GM18520 (cell line): ENCODE results near the gene TMEM47.

Experiments
- ATAC-seq: cut with Tn5 transposase; IDR thresholded peaks from one replicate; pipeline ENCODE4 v1.9.1; 2021; ENCODE audit not compliant: unreplicated experiment

Gene TMEM47

GRCh38 chrX:34656842-34657725, at the start of gene TMEM47:
TMEM47 (minus strand) TSS chrX:34657285; CDS start chrX:34657029, 256 bp downstream.
- ATAC-seq = no peak

DNA sequence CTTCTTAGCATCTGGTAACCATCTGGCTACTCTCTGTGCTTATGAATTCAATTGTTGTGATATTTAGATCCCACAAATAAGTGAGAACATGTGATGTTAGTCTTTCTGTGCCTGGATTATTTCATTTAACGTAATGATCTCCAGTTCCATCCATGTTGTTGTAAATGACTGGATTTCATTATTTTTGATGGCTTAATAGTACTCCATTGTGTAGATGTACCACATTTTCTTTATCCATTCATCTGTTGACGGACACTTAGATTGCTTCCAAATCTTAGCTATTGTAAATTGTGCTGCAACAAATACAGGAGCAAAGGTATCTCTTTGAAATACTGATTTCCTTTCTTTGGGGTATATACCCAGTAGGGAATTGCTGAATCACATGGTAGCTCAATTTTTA, 30.0 kb upstream of the TMEM47 start:
- no peak for ATAC-seq

- ATAC-seq = no peak
These were observed 2.5 kb upstream of the TMEM47 start for GRCh38 chrX:34659575-34659974.

DNA sequence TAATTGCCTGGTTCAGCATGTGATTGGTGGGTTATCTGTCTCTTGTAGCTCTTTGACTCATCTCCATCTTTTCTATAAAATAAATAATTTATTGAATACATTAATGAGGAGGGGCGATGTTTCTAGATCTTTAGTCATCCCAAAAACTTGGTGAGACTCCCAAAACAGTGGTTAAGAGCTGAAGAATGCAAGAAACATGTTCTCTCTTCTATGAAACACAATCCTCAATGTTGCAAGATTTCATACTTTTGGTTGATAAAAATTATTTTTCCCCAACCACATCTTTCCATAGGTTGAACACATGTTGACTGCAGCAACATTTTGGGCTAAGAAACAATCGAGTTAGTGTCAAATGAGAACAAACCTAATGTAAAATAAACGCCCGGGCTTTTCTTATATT, 1.2 kb upstream of the TMEM47 start:
- ATAC-seq = no peak

- ATAC-seq = no peak
These were observed 613 bp upstream of the TMEM47 start for GRCh38 chrX:34657726-34658070.

DNA sequence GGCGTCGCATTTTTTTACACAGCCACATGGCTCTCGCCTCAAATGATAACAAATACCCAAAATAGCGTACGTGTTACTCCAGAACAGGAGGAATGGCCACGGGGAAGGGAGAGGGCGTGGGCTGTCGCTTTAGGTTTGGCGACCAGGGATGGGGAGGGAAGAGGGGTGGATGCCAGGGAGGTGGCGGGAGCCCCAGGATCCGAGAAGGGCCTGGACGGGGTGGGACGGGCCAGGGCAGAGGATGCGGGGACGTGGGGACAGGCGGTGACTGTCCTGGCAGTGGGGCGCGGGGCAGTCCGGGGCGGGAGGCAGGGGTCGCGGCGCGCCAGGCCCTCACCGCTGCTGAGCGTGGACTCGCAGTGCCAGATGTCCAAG, 631 bp downstream of the TMEM47 start:
- ATAC-seq = no peak

DNA sequence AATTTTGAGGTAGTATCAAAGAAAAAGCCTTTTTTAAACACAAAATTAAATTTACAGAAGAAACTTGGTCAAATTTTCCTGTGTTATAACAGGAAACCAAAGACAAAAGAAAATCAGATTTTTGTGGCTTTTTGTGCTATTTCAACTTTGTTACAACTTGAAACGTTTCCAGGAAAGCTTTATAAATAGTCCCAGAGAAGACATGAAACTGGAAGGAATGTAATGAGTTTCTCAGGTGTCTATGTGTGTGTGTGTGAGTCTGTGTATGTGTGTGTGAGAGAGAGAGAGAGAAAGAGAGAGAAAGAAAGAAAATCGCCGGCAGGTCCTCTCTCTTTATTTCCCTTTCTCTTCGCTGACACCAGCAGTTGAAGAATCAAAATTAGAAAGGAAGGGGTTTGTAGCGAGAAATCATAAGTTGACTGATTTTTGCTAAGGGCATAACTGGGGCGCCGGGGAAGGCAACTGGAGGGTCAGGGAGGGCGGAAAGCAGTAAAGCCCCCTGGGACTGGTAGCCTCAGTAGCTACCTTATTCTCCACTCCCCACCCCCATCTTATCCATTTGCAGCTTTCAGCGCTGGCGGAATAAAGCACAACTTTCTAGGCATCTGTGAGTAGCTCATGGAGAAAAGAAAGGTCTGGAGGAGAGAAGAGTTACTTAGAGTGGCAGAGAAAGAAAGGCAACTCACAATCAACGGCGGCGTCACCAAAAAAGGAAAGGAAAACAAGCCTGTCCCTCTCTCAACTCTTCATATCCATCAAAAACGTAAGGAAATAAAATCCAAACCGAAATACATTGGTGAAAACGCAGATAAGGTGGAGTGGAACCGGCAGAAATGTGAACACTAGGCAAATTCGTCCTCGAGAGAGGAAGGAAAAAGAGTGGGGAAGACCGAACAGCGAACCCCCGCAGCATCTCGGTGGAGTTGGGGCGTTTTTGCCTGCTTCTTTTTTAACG, 1.3 kb downstream of the TMEM47 start:
- ATAC-seq = no peak

DNA sequence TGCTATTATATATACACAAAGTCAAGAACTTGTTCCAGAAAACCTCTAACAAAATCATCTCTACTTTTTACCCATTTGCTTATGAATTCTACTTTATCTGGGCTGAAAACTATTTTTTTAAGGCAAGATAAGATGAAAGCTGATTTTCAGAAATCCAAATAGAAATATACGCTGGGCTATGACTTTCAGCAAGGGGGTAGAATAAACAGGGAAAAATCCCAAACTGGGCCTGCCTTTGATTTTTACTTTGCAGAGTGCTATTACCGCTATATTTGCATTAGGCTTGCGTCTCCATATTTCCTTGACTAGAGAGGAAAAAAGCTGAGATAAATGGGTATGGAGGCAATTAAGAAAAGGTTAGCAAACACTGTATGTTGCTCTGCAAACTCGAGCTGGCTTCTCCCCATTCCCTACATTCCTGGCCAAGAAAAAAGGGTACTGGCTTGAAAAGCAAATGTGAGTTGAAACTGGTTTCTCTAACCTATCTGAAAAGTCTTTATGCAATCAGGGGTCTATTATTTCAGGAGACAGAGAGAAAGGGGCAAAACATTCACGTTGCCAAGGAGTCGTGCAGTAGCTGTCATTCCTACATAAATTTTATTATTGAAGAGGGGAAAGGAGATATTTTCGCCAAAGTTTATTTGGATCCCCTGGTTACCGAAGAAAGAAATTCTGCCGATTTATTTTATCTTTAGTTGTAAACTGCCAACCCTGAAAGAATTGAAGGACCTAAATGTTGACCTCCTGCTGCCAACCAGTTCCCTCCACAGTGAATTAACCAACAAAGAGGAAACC, 2.2 kb downstream of the TMEM47 start:
- ATAC-seq = no peak

GRCh38 chrX:34653811-34654210, 3.3 kb downstream of the TMEM47 start:
- no peak for ATAC-seq

DNA sequence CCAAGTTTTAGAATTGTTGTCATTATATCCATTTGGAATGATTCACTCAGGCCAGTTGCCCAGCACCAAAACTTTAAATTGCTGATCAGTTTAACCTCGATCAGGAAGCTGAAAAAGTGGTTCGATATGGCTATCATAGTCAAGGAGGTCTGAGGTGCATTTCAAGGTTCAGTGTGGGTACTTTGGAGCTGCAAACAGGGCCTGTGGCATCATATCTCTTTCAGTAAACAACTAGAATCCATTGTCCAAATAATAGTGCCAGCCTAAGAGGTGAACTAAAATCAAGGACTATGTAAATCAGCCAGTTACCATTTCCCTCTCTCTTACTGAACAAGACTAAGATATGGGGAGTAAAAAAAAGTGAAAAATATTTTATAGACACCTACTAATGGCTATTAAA, 14.2 kb downstream of the TMEM47 start:
- ATAC-seq = no peak

- no peak for ATAC-seq
These were observed 19.0 kb downstream of the TMEM47 start for GRCh38 chrX:34638116-34638515.

- ATAC-seq = no peak
These were observed 22.7 kb downstream of the TMEM47 start for GRCh38 chrX:34634349-34634748.

DNA sequence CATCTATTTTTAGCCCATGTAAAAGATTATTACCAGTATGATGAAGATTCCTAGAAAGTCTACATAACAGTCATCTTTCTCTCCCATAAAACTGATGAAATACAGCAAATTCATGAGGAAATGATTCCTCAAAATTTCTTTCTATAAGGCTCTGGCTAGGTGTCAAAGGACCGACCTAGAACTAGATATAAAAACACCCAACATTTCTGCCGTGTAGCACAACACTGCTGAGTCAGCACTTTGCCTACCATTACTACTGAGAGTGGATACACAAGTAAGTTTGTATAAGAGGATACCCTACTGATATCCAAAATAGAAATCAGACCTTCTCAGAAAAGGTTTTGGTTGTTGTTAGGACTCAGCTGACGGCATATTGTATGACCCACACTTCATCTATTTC, 24.7 kb downstream of the TMEM47 start:
- ATAC-seq = no peak

GRCh38 chrX:34631479-34632220, 25.4 kb downstream of the TMEM47 start:
- ATAC-seq = no peak

DNA sequence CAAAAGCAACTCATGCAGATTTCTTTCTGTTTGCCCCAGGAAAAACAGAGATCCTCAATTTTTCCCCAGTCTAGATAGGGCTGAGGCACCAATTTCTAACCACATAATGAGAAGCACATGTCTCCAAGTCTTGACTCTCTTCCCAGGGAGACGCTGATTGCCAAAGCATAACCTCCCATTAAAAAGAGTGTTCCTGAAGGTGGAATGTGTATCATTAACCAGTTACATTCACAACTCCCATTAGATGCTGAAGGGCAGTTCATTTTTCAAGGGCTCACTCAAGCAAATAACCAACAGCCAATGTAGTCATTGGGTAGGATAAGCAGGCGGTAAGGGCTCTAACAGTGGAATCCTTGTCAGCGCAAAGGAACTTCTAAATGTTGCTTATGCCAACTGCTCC, 27.5 kb downstream of the TMEM47 start:
- no peak for ATAC-seq

DNA sequence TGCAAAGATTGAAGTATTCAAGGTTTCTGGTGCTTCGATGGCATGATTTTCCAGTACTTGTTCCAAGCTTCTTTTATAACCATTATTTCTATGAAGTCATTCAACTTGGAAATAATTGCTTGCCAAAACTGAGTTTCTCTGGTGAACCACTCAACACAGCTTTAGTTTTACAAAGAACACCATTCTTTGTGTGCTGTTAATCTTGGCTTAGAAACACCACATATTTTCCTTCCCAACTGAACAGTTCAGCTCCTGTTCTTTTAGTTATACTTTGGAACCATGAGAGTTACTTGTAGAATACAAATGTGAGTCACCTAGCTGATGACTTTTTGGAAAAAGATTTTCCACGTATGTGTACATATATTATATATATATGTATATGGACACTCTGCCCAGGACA, 32.7 kb downstream of the TMEM47 start:
- ATAC-seq = no peak

- no peak for ATAC-seq
These were observed 37.2 kb downstream of the TMEM47 start for GRCh38 chrX:34619920-34620319.

DNA sequence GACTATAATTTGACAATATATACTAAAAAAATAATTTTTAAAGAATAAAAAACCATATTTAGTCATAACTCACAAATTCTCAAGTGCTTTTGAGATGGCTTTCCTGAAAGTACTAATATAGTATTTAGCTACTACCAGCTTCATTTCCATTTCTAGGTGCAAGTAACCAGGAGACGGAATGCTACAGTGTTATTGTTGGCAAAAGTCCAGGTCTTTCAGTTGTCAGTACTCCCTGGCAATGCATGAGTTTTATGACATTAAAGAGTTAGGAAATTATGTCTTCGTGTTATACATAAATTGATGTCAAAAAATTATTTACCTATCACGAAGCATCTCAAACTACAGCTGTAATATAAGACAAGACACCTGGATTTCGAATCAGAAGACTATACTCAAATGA, 45.0 kb downstream of the TMEM47 start:
- ATAC-seq = no peak

GRCh38 chrX:34598362-34598761, 58.7 kb downstream of the TMEM47 start:
- ATAC-seq = no peak

DNA sequence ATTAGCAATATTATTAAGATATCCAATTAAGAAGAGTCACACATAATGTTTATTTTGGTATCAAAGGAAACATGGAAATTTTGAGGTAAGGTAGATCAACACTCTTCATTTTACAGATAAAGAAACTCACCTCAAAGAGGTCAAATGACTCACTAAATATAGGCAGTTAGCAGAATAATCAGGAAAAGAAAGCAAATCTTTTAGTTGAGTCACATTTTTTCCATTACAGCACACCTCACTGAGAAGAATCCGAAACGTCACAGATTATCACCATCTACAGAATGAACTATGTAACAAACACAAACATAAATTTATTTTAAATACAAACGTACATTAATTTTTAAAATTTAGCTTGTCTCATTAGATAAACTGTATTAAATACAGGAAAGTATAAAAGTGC, 70.1 kb downstream of the TMEM47 start:
- no peak for ATAC-seq
